WTC11 (cell line): Measurements from ENCODE around the gene ARCN1. TPM values are rescaled to one million over a fixed set of nuclear protein-coding genes. Genes with fewer than 3 reads are reported as not detected.

Source experiments
- ATAC-seq: fragments of 200-7000 bp; cut with Tn5 transposase; 2 replicates; pipeline ENCODE4 v1.10.0; 2021; ENCODE audit warnings: mild to moderate bottlenecking, moderate library complexity
- CTCF ChIA-PET: fragments of 300-600 bp; sonication (Branson Sonifier 250); formaldehyde crosslinking; loops from one replicate; lab custom pipeline; 2021; ENCODE audit warnings: antibody characterized with exemption; lab: Charles Lee
- POLR2A ChIA-PET: fragments of 350-600 bp; sonication (Branson Sonifier 250); formaldehyde crosslinking; loops from one replicate; lab custom pipeline; 2021; ENCODE audit warnings: antibody characterized with exemption; lab: Charles Lee
- DNase-seq: peaks from one replicate; pipeline ENCODE4 v3.0.0; 2021; ENCODE audit warnings: low spot score
- H3K27ac Mint-ChIP-seq: 2 replicates; pipeline ENCODE4 v1.8.0; 2021; ENCODE audit warnings: mixed read lengths
- H3K27me3 Mint-ChIP-seq: 2 replicates; pipeline ENCODE4 v1.8.0; 2021; ENCODE audit warnings: low read depth, mild to moderate bottlenecking, moderate library complexity, mixed read lengths
- H3K36me3 Mint-ChIP-seq: 2 replicates; pipeline ENCODE4 v1.8.0; 2021; ENCODE audit warnings: mixed read lengths
- H3K4me1 Mint-ChIP-seq: 2 replicates; pipeline ENCODE4 v1.8.0; 2022; ENCODE audit warnings: mixed read lengths
- H3K4me3 Mint-ChIP-seq: 2 replicates; pipeline ENCODE4 v1.8.0; 2021; ENCODE audit warnings: mild to moderate bottlenecking, moderate library complexity, mixed read lengths
- H3K9me3 Mint-ChIP-seq: 2 replicates; pipeline ENCODE4 v1.8.0; 2021; ENCODE audit warnings: mixed read lengths
- ATF2 ChIP-seq: sonication (generic); formaldehyde crosslinking; IDR thresholded peaks from 2 replicates; pipeline ENCODE4 v1.8.1; 2022; ENCODE audit warnings: low read depth, missing genetic modification reagents, borderline replicate concordance
- CREM ChIP-seq: sonication (generic); formaldehyde crosslinking; IDR thresholded peaks from 2 replicates; pipeline ENCODE4 v1.8.1; 2022; ENCODE audit warnings: mild to moderate bottlenecking, missing genetic modification reagents, moderate library complexity
- ETV6 ChIP-seq: sonication (generic); formaldehyde crosslinking; IDR thresholded peaks from 2 replicates; pipeline ENCODE4 v1.8.1; 2022; ENCODE audit warnings: mild to moderate bottlenecking, missing genetic modification reagents
- FOXJ3 ChIP-seq: sonication (generic); formaldehyde crosslinking; IDR thresholded peaks from 2 replicates; pipeline ENCODE4 v1.9.0; 2021; ENCODE audit warnings: missing genetic modification reagents, mild to moderate bottlenecking, borderline replicate concordance
- FOXP1 ChIP-seq: sonication (generic); formaldehyde crosslinking; IDR thresholded peaks from 2 replicates; pipeline ENCODE4 v1.8.0; 2022; ENCODE audit warnings: missing genetic modification reagents, mild to moderate bottlenecking, moderate library complexity, borderline replicate concordance
- FOXP4 ChIP-seq: sonication (generic); formaldehyde crosslinking; IDR thresholded peaks from 2 replicates; pipeline ENCODE4 v1.8.0; 2022; ENCODE audit warnings: mild to moderate bottlenecking, missing genetic modification reagents
- GTF2I ChIP-seq: fragments of 250-450 bp; sonication (Bioruptor Pico); conservative IDR thresholded peaks from 2 replicates; pipeline ENCODE4 v1.4.0; 2021; ENCODE audit warnings: mild to moderate bottlenecking
- HMGXB4 ChIP-seq: sonication (generic); formaldehyde crosslinking; IDR thresholded peaks from 2 replicates; pipeline ENCODE4 v1.8.1; 2023; ENCODE audit warnings: mild to moderate bottlenecking, moderate library complexity, missing genetic modification reagents
- IRF1 ChIP-seq: sonication (generic); formaldehyde crosslinking; IDR thresholded peaks from 2 replicates; pipeline ENCODE4 v1.8.0; 2023; ENCODE audit warnings: missing genetic modification reagents
- IRF2 ChIP-seq: sonication (generic); formaldehyde crosslinking; IDR thresholded peaks from 2 replicates; pipeline ENCODE4 v1.8.0; 2022; ENCODE audit warnings: low read depth, missing genetic modification reagents, borderline replicate concordance
- KAT7 ChIP-seq: sonication (generic); formaldehyde crosslinking; IDR thresholded peaks from 2 replicates; pipeline ENCODE4 v1.8.1; 2023; ENCODE audit warnings: missing genetic modification reagents, mild to moderate bottlenecking, borderline replicate concordance
- MAX ChIP-seq: sonication (generic); formaldehyde crosslinking; IDR thresholded peaks from 2 replicates; pipeline ENCODE4 v1.8.0; 2022; ENCODE audit warnings: mild to moderate bottlenecking, missing genetic modification reagents
- PRDM15 ChIP-seq: sonication (generic); formaldehyde crosslinking; IDR thresholded peaks from 2 replicates; pipeline ENCODE4 v1.8.0; 2022; ENCODE audit warnings: missing genetic modification reagents
- SMAD3 ChIP-seq: sonication (generic); formaldehyde crosslinking; IDR thresholded peaks from 2 replicates; pipeline ENCODE4 v1.8.0; 2022; ENCODE audit warnings: missing genetic modification reagents, mild to moderate bottlenecking, borderline replicate concordance
- SP1 ChIP-seq: sonication (generic); formaldehyde crosslinking; conservative IDR thresholded peaks from 2 replicates; pipeline ENCODE4 v1.8.1; 2022; ENCODE audit warnings: missing genetic modification reagents
- ZMAT4 ChIP-seq: fragments of 250-450 bp; sonication (Bioruptor Pico); IDR thresholded peaks from 2 replicates; pipeline ENCODE4 v1.9.0; 2021; ENCODE audit warnings: mild to moderate bottlenecking
- ZNF138 ChIP-seq: sonication (generic); formaldehyde crosslinking; conservative IDR thresholded peaks from 2 replicates; pipeline ENCODE4 v1.8.1; 2022; ENCODE audit warnings: mild to moderate bottlenecking, moderate library complexity, missing genetic modification reagents
- ZNF232 ChIP-seq: sonication (generic); formaldehyde crosslinking; IDR thresholded peaks from 2 replicates; pipeline ENCODE4 v1.8.0; 2022; ENCODE audit warnings: mild to moderate bottlenecking, missing genetic modification reagents
- ZNF263 ChIP-seq: sonication (generic); formaldehyde crosslinking; IDR thresholded peaks from 2 replicates; pipeline ENCODE4 v1.8.1; 2022; ENCODE audit warnings: low read depth, mild to moderate bottlenecking, moderate library complexity, missing genetic modification reagents
- ZNF416 ChIP-seq: fragments of 250-450 bp; sonication (Bioruptor Pico); IDR thresholded peaks from 2 replicates; pipeline ENCODE4 v1.9.0; 2021; ENCODE audit warnings: mild to moderate bottlenecking, inconsistent platforms
- ZNF512 ChIP-seq: sonication (generic); formaldehyde crosslinking; IDR thresholded peaks from 2 replicates; pipeline ENCODE4 v1.8.1; 2022; ENCODE audit warnings: missing genetic modification reagents, borderline replicate concordance
- total RNA-seq: library from RNA; stranded (reverse); gene quantifications from 3 replicates; pipeline ENCODE4 v1.2.3, GENCODE V29; 2021

The ARCN1 gene
- total RNA-seq, 1 experiment from 2014 or later = 154 TPM

GRCh38 chr11:118572061-118572980 lies at the start of gene ARCN1 (continued):
- TF ChIP-seq PRDM15 (peak; percentile 15; the same call in 1 of the 2 replicates), MAX (CRISPR knock-in tag) (peak; percentile 59), ZMAT4 (CRISPR knock-in tag) (no peak), IRF1 (CRISPR knock-in tag) (peak; percentile 39; the same call in 1 of the 2 replicates), SMAD3 (CRISPR knock-in tag) (peak; percentile 66; the same call in 1 of the 2 replicates), FOXP4 (CRISPR knock-in tag) (peak; percentile 53; the same call in 1 of the 2 replicates), SP1 (peak; percentile 44; the same call in 1 of the 2 replicates), ZNF232 (CRISPR knock-in tag) (peak; percentile 83; the same call in 1 of the 2 replicates), GTF2I (no peak), ZNF263 (CRISPR knock-in tag) (0 out of 2 replicates have a peak, but pooled peaks have one; percentile 33), CREM (peak; percentile 73; the same call in 1 of the 2 replicates), KAT7 (CRISPR knock-in tag) (no peak), ETV6 (CRISPR knock-in tag) (peak; percentile 23; the same call in 1 of the 2 replicates), HMGXB4 (CRISPR knock-in tag) (peak; percentile 77; the same call in 1 of the 2 replicates), FOXP1 (peak; percentile 79; the same call in 1 of the 2 replicates)
- TF ChIP-seq, all 79 proteins: peak for 18

- 0 out of 2 replicates have a peak overlapping the region, but pooled peaks have one; percentile 77 for H3K27ac Mint-ChIP-seq
- peaks cover 46% of the 10 kb centered on the region for H3K36me3 Mint-ChIP-seq
- H3K4me3 Mint-ChIP-seq = no peak overlapping the region
- TF ChIP-seq ATF2 (CRISPR knock-in tag) (no peak), FOXJ3 (no peak), IRF2 (no peak), ZNF512 (no peak), ZNF416 (CRISPR knock-in tag) (no peak), ZNF138 (no peak)
These were observed 49.6 kb upstream of the ARCN1 start for GRCh38 chr11:118522571-118523072.

More at GRCh38 chr11:118522571-118523072, 49.6 kb upstream of the ARCN1 start:
- no peaks in the 10 kb centered on the region for H3K9me3 Mint-ChIP-seq
- ATAC-seq = peak; percentile 81
- peak; percentile 51 for DNase-seq
- CTCF ChIA-PET = no interaction called here
- POLR2A ChIA-PET = no interaction called here
- peaks cover 13% of the 10 kb centered on the region for H3K4me1 Mint-ChIP-seq
- no peaks in the 10 kb centered on the region for H3K27me3 Mint-ChIP-seq
